ENCODE results near the gene HSPA1A. TPM values are rescaled to one million over a fixed set of nuclear protein-coding genes. Genes with fewer than 3 reads are reported as not detected.
A peak's percentile ranks its signal among the peaks of the same experiment; 100 is the strongest.

Gene HSPA1A
- total RNA-seq, 1 experiment from 2014 or later, result 57.2 TPM

- no peak for TF ChIP-seq ZNF532 (CRISPR knock-in tag; IDR thresholded peaks at IDR 0.05; ENCODE audit: borderline replicate concordance)
- no peak for TF ChIP-seq NFE2L1 (CRISPR knock-in tag; IDR thresholded peaks at IDR 0.05)
- TF ChIP-seq PREB (CRISPR knock-in tag; IDR thresholded peaks at IDR 0.05; ENCODE audit: borderline replicate concordance), result 0 out of 2 replicates have a peak, but pooled peaks have one; percentile 24
- no peak for TF ChIP-seq RORB (CRISPR knock-in tag; IDR thresholded peaks at IDR 0.05)
- no peak for TF ChIP-seq RELA (CRISPR knock-in tag; IDR thresholded peaks at IDR 0.05; ENCODE audit: borderline replicate concordance)
- TF ChIP-seq E2F5 (CRISPR knock-in tag; IDR thresholded peaks at IDR 0.05), result peak; percentile 58; the same call in 1 of the 2 replicates
- TF ChIP-seq KAT7 (CRISPR knock-in tag; IDR thresholded peaks at IDR 0.05; ENCODE audit: borderline replicate concordance), result peak; percentile 43; the same call in 1 of the 2 replicates
- TF ChIP-seq ZNF423 (CRISPR knock-in tag; IDR thresholded peaks at IDR 0.05), result no peak
- peak; percentile 16; the same call in 1 of the 2 replicates for TF ChIP-seq NFATC4 (CRISPR knock-in tag; IDR thresholded peaks at IDR 0.05)
- TF ChIP-seq PRRX2 (CRISPR knock-in tag; IDR thresholded peaks at IDR 0.05), result peak; percentile 50; the same call in 1 of the 2 replicates
- TF ChIP-seq CREB1 (CRISPR knock-in tag; IDR thresholded peaks at IDR 0.05), result no peak
- 0 out of 2 replicates have a peak, but pooled peaks have one; percentile 24 for TF ChIP-seq MAX (CRISPR knock-in tag; IDR thresholded peaks at IDR 0.05)
- TF ChIP-seq FOXP1 (CRISPR knock-in tag; IDR thresholded peaks at IDR 0.05; ENCODE audit: borderline replicate concordance), result peak; percentile 92
- TF ChIP-seq ETV6 (CRISPR knock-in tag; IDR thresholded peaks at IDR 0.05), result 0 out of 2 replicates have a peak, but pooled peaks have one; percentile 8
- peak; percentile 52; the same call in 1 of the 2 replicates for TF ChIP-seq HMGXB4 (CRISPR knock-in tag; IDR thresholded peaks at IDR 0.05)
- TF ChIP-seq FOXP4 (CRISPR knock-in tag; IDR thresholded peaks at IDR 0.05), result 0 out of 2 replicates have a peak, but pooled peaks have one; percentile 47
- TF ChIP-seq EMX1 (CRISPR knock-in tag; IDR thresholded peaks at IDR 0.05), result peak; percentile 83; the same call in 1 of the 2 replicates
- peak; percentile 51; the same call in 1 of the 2 replicates for TF ChIP-seq GABPB1 (CRISPR knock-in tag; IDR thresholded peaks at IDR 0.05)
- 0 out of 2 replicates have a peak, but pooled peaks have one; percentile 51 for TF ChIP-seq TEAD4 (CRISPR knock-in tag; IDR thresholded peaks at IDR 0.05)
- 0 out of 2 replicates have a peak, but pooled peaks have one; percentile 16 for TF ChIP-seq NFYB (CRISPR knock-in tag; conservative IDR thresholded peaks at IDR 0.05; ENCODE audit: low read depth)
- TF ChIP-seq ZNF396 (CRISPR knock-in tag; IDR thresholded peaks at IDR 0.05; ENCODE audit: borderline replicate concordance), result no peak
- TF ChIP-seq TEAD1 (CRISPR knock-in tag; IDR thresholded peaks at IDR 0.05), result peak; percentile 59; the same call in 1 of the 2 replicates
- TF ChIP-seq MXD4 (CRISPR knock-in tag; IDR thresholded peaks at IDR 0.05; ENCODE audit: borderline replicate concordance), result no peak
- TF ChIP-seq ZNF416 (CRISPR knock-in tag; IDR thresholded peaks at IDR 0.05), result peak; percentile 71; the same call in 1 of the 2 replicates
- no peak for TF ChIP-seq MYBL2 (CRISPR knock-in tag; IDR thresholded peaks at IDR 0.05)
Observed at GRCh38 chr6:31834367-31835250, 19.3 kb downstream of the HSPA1A start (continued).

All from WTC11 (cell line).